OCI-LY3 (cell line): ENCODE measurements around the gene ANKRD11.

Source experiments
- H2AFZ ChIP-seq: fragments of 200-600, 300-600 bp; shearing (Covaris generic); 2 replicates; pipeline ENCODE4 v1.6.0; 2014; ENCODE audit warnings: antibody characterized with exemption, low read depth, low read length
- H3K27ac ChIP-seq: fragments of 200-600, 300-600 bp; sonication (generic); 2 replicates; pipeline ENCODE4 v1.5.1; 2014; ENCODE audit warnings: mild to moderate bottlenecking, low read length, moderate library complexity, mixed read lengths
- H3K27me3 ChIP-seq: fragments of 200-600, 300-600 bp; sonication (generic); 2 replicates; pipeline ENCODE4 v1.6.1; 2014; ENCODE audit warnings: low read depth, low read length, mixed read lengths
- H3K36me3 ChIP-seq: fragments of 200-600, 300-600 bp; sonication (generic); replicated peaks from 2 replicates; pipeline ENCODE3; 2014; ENCODE audit warnings: low read depth, low read length, mixed read lengths
- H3K4me1 ChIP-seq: fragments of 300-600, 200-600 bp; sonication (generic); 2 replicates; pipeline ENCODE4 v1.6.1; 2014; ENCODE audit warnings: low read length, mixed read lengths
- H3K4me2 ChIP-seq: fragments of 200-600, 300-600 bp; sonication (generic); 2 replicates; pipeline ENCODE4 v1.6.1; 2014; ENCODE audit warnings: low read length, mixed read lengths
- H3K4me3 ChIP-seq: fragments of 300-600, 200-600 bp; sonication (generic); 2 replicates; pipeline ENCODE4 v1.5.1; 2014; ENCODE audit warnings: antibody characterized with exemption, mild to moderate bottlenecking, low read length, moderate library complexity
- H3K79me2 ChIP-seq: fragments of 300-600, 200-600 bp; shearing (Covaris generic); 2 replicates; pipeline ENCODE4 v1.6.1; 2014; ENCODE audit warnings: mild to moderate bottlenecking, low read length, mixed read lengths
- H3K9ac ChIP-seq: fragments of 300-600, 200-600 bp; shearing (Covaris generic); 2 replicates; pipeline ENCODE4 v1.6.0; 2014; ENCODE audit warnings: mild to moderate bottlenecking, low read length, moderate library complexity
- H3K9me3 ChIP-seq: fragments of 200-600, 300-600 bp; shearing (Covaris generic); 2 replicates; pipeline ENCODE4 v1.6.1; 2014; ENCODE audit warnings: low read length, mixed read lengths; ENCODE audit not compliant: insufficient read depth
- H4K20me1 ChIP-seq: fragments of 200-600, 300-600 bp; sonication (generic); 2 replicates; pipeline ENCODE4 v1.6.1; 2016; ENCODE audit warnings: low read length, mixed read lengths; ENCODE audit not compliant: insufficient read depth
- EZH2phosphoT487 ChIP-seq: fragments of 200-600 bp; shearing (Covaris generic); IDR thresholded peaks from 2 replicates; pipeline ENCODE4 v1.6.1; 2018; ENCODE audit warnings: antibody characterized with exemption, mixed run types, low read depth
- TF ChIP-seq, protein P1 (sequence below): fragments of 200-600, 300-600 bp; sonication (generic); IDR thresholded peaks from 2 replicates; pipeline ENCODE4 v1.5.1; 2014; ENCODE audit warnings: antibody characterized with exemption, low read length, low read depth

The ANKRD11 gene

GRCh38 chr16:89473791-89474414 lies 16.5 kb downstream of the ANKRD11 start:
- peaks cover 28% of the 10 kb centered on the region for H3K4me1 ChIP-seq

GRCh38 chr16:89473136-89473712 lies 17.1 kb downstream of the ANKRD11 start:
- Histone ChIP-seq H3K4me2 (no peak overlapping the region), H3K4me3 (no peak overlapping the region), H4K20me1 (peaks cover 100% of the 10 kb centered on the region), H3K4me1 (peaks cover 22% of the 10 kb centered on the region), H2AFZ (no peak overlapping the region), H3K36me3 (peaks cover 8% of the 10 kb centered on the region), H3K27ac (no peak overlapping the region), H3K9ac (no peak overlapping the region), H3K27me3 (no peaks in the 10 kb centered on the region), H3K9me3 (no peaks in the 10 kb centered on the region), H3K79me2 (peaks cover 100% of the 10 kb centered on the region)
- TF ChIP-seq EZH2phosphoT487, result no peak

More at GRCh38 chr16:89473791-89474414, 16.5 kb downstream of the ANKRD11 start:
- TF ChIP-seq, protein P1, sequence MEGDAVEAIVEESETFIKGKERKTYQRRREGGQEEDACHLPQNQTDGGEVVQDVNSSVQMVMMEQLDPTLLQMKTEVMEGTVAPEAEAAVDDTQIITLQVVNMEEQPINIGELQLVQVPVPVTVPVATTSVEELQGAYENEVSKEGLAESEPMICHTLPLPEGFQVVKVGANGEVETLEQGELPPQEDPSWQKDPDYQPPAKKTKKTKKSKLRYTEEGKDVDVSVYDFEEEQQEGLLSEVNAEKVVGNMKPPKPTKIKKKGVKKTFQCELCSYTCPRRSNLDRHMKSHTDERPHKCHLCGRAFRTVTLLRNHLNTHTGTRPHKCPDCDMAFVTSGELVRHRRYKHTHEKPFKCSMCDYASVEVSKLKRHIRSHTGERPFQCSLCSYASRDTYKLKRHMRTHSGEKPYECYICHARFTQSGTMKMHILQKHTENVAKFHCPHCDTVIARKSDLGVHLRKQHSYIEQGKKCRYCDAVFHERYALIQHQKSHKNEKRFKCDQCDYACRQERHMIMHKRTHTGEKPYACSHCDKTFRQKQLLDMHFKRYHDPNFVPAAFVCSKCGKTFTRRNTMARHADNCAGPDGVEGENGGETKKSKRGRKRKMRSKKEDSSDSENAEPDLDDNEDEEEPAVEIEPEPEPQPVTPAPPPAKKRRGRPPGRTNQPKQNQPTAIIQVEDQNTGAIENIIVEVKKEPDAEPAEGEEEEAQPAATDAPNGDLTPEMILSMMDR, result no peak
- TF ChIP-seq EZH2phosphoT487, result no peak
- H3K9me3 ChIP-seq, result no peaks in the 10 kb centered on the region
- H3K36me3 ChIP-seq, result peaks cover 7% of the 10 kb centered on the region
- no peaks in the 10 kb centered on the region for H3K27me3 ChIP-seq
- no peak overlapping the region for H3K4me2 ChIP-seq
- peaks cover 100% of the 10 kb centered on the region for H4K20me1 ChIP-seq
- no peak overlapping the region for H3K4me3 ChIP-seq
- H3K9ac ChIP-seq, result no peak overlapping the region
- peaks cover 100% of the 10 kb centered on the region for H3K79me2 ChIP-seq
- H3K27ac ChIP-seq, result no peak overlapping the region
- no peak overlapping the region for H2AFZ ChIP-seq

DNA sequence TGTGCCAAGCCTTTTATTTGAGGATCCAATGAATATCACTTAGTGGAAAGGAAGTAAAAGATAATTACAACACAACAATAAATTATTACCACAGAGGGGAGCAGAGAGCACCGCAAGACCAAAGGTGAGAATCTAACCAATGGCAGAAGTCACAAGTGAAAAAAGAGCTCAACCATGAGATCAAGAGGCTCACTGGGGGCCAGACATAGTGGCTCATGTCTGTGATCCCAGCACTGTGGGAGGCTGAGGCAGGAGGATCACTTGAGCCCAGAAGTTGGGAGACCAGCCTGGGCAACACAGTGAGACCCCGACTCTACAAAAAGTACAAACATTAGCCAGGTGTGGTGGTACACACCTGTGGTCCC lies 17.7 kb downstream of the ANKRD11 start:
- Histone ChIP-seq H3K79me2 (peaks cover 100% of the 10 kb centered on the region), H3K4me1 (peaks cover 16% of the 10 kb centered on the region), H3K27me3 (no peaks in the 10 kb centered on the region), H3K36me3 (peaks cover 11% of the 10 kb centered on the region), H3K27ac (no peak overlapping the region), H3K4me3 (no peak overlapping the region), H3K9ac (no peak overlapping the region), H2AFZ (no peak overlapping the region), H4K20me1 (peaks cover 100% of the 10 kb centered on the region), H3K9me3 (no peaks in the 10 kb centered on the region), H3K4me2 (no peak overlapping the region)
- TF ChIP-seq, protein P1, result no peak
- no peak for TF ChIP-seq EZH2phosphoT487

DNA sequence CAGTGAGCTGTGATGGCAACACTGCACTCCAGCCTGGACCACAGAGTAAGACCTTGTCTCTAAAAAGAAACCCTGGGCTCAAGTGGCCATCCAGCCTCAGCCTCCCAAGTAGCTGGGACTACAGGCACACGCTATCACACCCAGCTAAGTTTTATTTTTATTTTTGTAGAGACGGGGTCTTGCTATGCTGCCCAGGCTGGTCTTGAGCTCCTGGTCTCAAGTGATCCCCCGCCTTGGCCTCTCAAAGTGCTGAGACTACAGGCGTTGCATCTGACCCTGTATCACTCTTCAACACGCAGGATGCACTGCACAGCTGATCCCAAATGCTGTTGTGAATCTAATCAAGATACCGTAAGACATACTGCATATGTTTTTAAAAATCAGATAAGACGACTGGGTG lies 23.0 kb downstream of the ANKRD11 start:
- no peak for TF ChIP-seq EZH2phosphoT487
- TF ChIP-seq, protein P1, result no peak
- Histone ChIP-seq H3K79me2 (peaks cover 98% of the 10 kb centered on the region), H3K27me3 (no peaks in the 10 kb centered on the region), H3K9me3 (no peaks in the 10 kb centered on the region), H3K27ac (no peak overlapping the region), H3K4me3 (no peak overlapping the region), H3K4me2 (no peak overlapping the region), H3K36me3 (peaks cover 18% of the 10 kb centered on the region), H4K20me1 (peaks cover 88% of the 10 kb centered on the region), H3K4me1 (no peaks in the 10 kb centered on the region), H2AFZ (no peak overlapping the region), H3K9ac (no peak overlapping the region)
